Medulla oblongata (tissue), 1 donor: ENCODE measurements around the gene KDM6B.

Experiments used
- DNase-seq: peaks from one replicate; pipeline ENCODE4 v3.0.0-alpha.2; 2015; ENCODE audit errors: extremely low spot score

Gene KDM6B

GRCh38 chr17:7841396-7841914 lies 7.4 kb downstream of the KDM6B start:
- peak; percentile 92 for DNase-seq

GRCh38 chr17:7841915-7842379 lies 7.9 kb downstream of the KDM6B start:
- DNase-seq: peak; percentile 92

GRCh38 chr17:7842380-7843256 lies 8.6 kb downstream of the KDM6B start:
- DNase-seq: peak; percentile 84

- no peak for DNase-seq
These were observed 9.2 kb downstream of the KDM6B start for GRCh38 chr17:7843257-7843535.

GRCh38 chr17:7843536-7844291 lies 9.7 kb downstream of the KDM6B start:
- peak; percentile 84 for DNase-seq

- DNase-seq: peak; percentile 98
These were observed 10.5 kb downstream of the KDM6B start for GRCh38 chr17:7844292-7845154.

- no peak for DNase-seq
These were observed 11.5 kb downstream of the KDM6B start for GRCh38 chr17:7845359-7846062.

GRCh38 chr17:7846063-7846735 lies 12.2 kb downstream of the KDM6B start:
- DNase-seq: no peak

- DNase-seq: no peak
These were observed 13.0 kb downstream of the KDM6B start for GRCh38 chr17:7846765-7847661.

GRCh38 chr17:7848131-7848579 lies 14.1 kb downstream of the KDM6B start:
- no peak for DNase-seq

GRCh38 chr17:7848739-7849129 lies 14.7 kb downstream of the KDM6B start:
- no peak for DNase-seq

- no peak for DNase-seq
These were observed 15.2 kb downstream of the KDM6B start for GRCh38 chr17:7849130-7849750.

- no peak for DNase-seq
These were observed 15.9 kb downstream of the KDM6B start for GRCh38 chr17:7849751-7850504.

GRCh38 chr17:7850701-7851437 lies 16.9 kb downstream of the KDM6B start:
- no peak for DNase-seq

- DNase-seq: peak; percentile 89
These were observed 17.6 kb downstream of the KDM6B start for GRCh38 chr17:7851438-7852261.

GRCh38 chr17:7852262-7852670 lies 18.2 kb downstream of the KDM6B start:
- no peak for DNase-seq
